Measurements from ENCODE around the gene ATG4A. TPM values are rescaled to one million over a fixed set of nuclear protein-coding genes. Genes with fewer than 3 reads are reported as not detected.

ATG4A gene
- total RNA-seq, 1 donor from 2014 or later = 18.0 TPM

Other genes starting within 250 kb of the ATG4A start
- not detected for gene TEX13B, start 109.4 kb upstream of the ATG4A start, total RNA-seq
- gene VSIG1, start 46.7 kb upstream of the ATG4A start, total RNA-seq = not detected
- 19.0 TPM for gene PSMD10, start 236 bp upstream of the ATG4A start, total RNA-seq

All from Right ventricle myocardium inferior (tissue), 1 donor.